Hematopoietic multipotent progenitor cell treated with erythropoietin and hydrocortisone succinate and interleukin-3 and kit ligand, for 15 days (in vitro differentiated cells): ENCODE data around the gene PCSK1.
"Not testable (repeated sequence)": the region's sequence is repeated elsewhere in the genome, so short reads cannot be mapped to it uniquely, and the experiment has no call there.

Source experiments
- DNase-seq: peaks from one replicate; pipeline ENCODE4 v3.0.0-alpha.2; 2015; ENCODE audit warnings: low spot score

PCSK1 gene

GRCh38 chr5:96372726-96373380 lies 60.2 kb downstream of the PCSK1 start:
- DNase-seq, result no peak

GRCh38 chr5:96370976-96371375 lies 62.1 kb downstream of the PCSK1 start:
- DNase-seq, result no peak

GRCh38 chr5:96367337-96367736 lies 65.7 kb downstream of the PCSK1 start:
- DNase-seq, result not testable (repeated sequence)

GRCh38 chr5:96354237-96354636 lies 78.8 kb downstream of the PCSK1 start:
- no peak for DNase-seq

- no peak for DNase-seq
Observed at GRCh38 chr5:96353220-96353619, 79.8 kb downstream of the PCSK1 start.

- no peak for DNase-seq
Observed at GRCh38 chr5:96350678-96351077, 82.4 kb downstream of the PCSK1 start.

GRCh38 chr5:96348536-96348935 lies 84.5 kb downstream of the PCSK1 start:
- DNase-seq, result no peak

GRCh38 chr5:96347502-96348292 lies 85.4 kb downstream of the PCSK1 start:
- DNase-seq, result no peak

- peak; percentile 36 for DNase-seq
Observed at GRCh38 chr5:96344678-96345577, 88.1 kb downstream of the PCSK1 start.

GRCh38 chr5:96343094-96343493 lies 90.0 kb downstream of the PCSK1 start:
- no peak for DNase-seq

- DNase-seq, result no peak
Observed at GRCh38 chr5:96342581-96342980, 90.5 kb downstream of the PCSK1 start.
